HFF-Myc (cell line): Measurements from ENCODE around the gene ATG16L1.

Experiments
- DNase-seq: peaks from one replicate; pipeline ENCODE4 v3.0.0-alpha.2; 2011; ENCODE audit warnings: low read depth; ENCODE audit errors: extremely low read depth
- H3K4me3 ChIP-seq: replicated peaks from 2 replicates; pipeline ENCODE4 v1.5.1; 2011; ENCODE audit warnings: low read depth, mild to moderate bottlenecking, control low read depth, low read length
- TF ChIP-seq, protein P1 (sequence below): IDR thresholded peaks from 2 replicates; pipeline ENCODE4 v1.5.1; 2012; ENCODE audit warnings: mild to moderate bottlenecking, low read depth, low read length, control low read depth; ENCODE audit errors: missing control alignments

Gene ATG16L1

DNA sequence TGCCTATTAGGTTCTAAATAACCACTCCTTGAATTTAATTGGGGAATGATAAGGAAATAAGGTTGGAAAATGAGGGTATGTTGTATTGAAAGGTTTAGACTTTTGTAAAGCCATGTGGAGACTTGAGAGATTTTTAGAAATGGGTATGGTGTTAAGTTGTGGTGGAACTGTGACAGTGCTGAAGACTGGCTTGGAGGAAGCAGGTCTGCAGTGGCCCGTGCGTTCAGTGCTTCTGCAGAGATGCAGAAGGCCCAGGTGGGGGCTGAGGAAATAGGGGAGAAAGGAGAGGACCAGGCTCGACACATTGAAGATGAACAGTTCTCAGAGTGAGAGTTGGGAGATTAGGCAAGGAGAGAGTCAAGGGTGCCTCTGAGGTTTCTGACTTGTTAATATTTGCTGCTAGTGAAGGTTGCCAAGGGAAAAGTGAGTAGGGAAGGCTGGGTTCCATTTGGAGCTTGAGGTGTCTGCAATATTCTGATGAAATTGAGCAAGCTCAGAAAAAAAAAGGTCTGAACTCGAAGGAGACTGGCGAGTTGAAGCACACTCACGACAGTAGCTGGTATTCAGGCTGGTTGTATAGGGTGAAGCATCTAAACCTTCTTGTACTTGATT, 30.6 kb downstream of the ATG16L1 start:
- no peak overlapping the region for H3K4me3 ChIP-seq
- TF ChIP-seq, protein P1, sequence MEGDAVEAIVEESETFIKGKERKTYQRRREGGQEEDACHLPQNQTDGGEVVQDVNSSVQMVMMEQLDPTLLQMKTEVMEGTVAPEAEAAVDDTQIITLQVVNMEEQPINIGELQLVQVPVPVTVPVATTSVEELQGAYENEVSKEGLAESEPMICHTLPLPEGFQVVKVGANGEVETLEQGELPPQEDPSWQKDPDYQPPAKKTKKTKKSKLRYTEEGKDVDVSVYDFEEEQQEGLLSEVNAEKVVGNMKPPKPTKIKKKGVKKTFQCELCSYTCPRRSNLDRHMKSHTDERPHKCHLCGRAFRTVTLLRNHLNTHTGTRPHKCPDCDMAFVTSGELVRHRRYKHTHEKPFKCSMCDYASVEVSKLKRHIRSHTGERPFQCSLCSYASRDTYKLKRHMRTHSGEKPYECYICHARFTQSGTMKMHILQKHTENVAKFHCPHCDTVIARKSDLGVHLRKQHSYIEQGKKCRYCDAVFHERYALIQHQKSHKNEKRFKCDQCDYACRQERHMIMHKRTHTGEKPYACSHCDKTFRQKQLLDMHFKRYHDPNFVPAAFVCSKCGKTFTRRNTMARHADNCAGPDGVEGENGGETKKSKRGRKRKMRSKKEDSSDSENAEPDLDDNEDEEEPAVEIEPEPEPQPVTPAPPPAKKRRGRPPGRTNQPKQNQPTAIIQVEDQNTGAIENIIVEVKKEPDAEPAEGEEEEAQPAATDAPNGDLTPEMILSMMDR: no peak
- no peak for DNase-seq

DNA sequence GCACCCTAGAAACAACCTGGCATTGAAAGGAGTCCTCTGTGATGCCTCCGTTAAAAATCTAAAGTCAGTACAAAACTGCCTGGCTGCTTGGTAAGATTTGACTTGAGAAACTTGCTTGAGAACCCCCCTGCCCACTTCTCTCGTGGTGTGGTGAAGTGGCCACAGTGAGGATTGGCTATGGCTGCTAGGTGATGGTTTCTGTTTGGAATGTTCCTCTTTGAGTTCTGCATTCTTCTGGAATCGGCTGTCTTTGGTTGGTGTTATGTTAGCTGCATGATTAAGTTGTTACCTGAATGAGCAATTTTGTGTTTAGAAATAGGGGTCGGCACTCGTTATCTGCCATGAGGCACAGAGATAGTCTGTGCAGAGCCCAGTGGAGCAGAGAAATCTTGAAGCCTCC, 34.4 kb downstream of the ATG16L1 start:
- TF ChIP-seq, protein P1: no peak
- no peak overlapping the region for H3K4me3 ChIP-seq
- no peak for DNase-seq

DNA sequence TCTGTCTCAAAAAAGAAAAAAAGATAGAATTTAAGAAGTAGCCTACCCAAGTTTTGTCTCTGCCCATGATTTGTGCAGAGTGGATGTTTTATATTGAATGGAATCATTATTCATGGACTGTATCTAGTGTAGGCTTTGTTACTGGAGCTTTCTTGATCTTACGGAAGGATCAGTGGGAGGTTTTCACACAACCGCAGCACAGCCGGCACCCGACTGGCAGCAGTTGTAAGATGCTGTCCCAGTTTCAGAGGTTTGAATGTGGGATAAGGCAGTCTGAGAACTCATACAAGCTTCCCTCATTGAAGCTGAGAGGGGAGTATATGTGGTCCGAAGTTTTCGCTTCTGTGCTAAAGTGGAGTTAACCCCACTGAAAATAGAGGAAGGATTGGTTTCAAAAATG, 36.4 kb downstream of the ATG16L1 start:
- no peak for DNase-seq
- TF ChIP-seq, protein P1: no peak
- H3K4me3 ChIP-seq: no peak overlapping the region

DNA sequence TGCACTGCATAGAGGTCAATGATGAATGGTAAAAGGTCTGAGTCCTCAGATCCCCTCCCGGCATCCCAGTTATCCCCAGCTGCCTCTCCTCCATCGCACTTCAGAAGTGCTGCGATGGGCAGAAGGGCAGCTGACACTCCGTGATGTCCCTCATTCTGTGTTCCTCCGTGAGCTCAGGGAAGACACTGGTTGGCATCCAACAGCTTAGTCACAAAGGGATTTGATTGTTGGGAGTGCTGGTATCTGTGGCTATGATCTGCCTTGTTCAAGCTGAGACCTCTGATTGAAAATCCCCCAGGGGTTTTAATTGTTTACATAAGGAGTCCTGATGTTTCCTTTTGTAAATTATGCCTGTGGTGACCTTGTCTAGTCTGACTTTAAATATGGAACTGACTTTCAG, 37.2 kb downstream of the ATG16L1 start:
- H3K4me3 ChIP-seq: no peak overlapping the region
- TF ChIP-seq, protein P1: no peak
- no peak for DNase-seq

DNA sequence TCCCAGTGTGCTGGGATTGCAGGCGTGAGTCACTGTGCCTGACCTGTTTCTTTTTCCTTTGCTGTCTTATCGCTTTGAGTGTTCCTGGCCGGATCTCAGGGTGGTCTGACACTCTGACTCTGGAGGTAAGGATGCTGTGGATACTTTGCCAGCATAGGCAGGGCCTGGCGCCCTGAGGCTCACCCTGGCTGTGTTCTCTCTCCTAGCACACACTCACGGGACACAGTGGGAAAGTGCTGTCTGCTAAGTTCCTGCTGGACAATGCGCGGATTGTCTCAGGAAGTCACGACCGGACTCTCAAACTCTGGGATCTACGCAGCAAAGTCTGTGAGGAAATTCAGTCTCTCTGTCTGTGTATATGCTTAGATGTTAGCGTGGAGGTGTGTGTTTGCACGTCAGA, 38.2 kb downstream of the ATG16L1 start:
- TF ChIP-seq, protein P1: no peak
- no peak for DNase-seq
- no peak overlapping the region for H3K4me3 ChIP-seq

DNA sequence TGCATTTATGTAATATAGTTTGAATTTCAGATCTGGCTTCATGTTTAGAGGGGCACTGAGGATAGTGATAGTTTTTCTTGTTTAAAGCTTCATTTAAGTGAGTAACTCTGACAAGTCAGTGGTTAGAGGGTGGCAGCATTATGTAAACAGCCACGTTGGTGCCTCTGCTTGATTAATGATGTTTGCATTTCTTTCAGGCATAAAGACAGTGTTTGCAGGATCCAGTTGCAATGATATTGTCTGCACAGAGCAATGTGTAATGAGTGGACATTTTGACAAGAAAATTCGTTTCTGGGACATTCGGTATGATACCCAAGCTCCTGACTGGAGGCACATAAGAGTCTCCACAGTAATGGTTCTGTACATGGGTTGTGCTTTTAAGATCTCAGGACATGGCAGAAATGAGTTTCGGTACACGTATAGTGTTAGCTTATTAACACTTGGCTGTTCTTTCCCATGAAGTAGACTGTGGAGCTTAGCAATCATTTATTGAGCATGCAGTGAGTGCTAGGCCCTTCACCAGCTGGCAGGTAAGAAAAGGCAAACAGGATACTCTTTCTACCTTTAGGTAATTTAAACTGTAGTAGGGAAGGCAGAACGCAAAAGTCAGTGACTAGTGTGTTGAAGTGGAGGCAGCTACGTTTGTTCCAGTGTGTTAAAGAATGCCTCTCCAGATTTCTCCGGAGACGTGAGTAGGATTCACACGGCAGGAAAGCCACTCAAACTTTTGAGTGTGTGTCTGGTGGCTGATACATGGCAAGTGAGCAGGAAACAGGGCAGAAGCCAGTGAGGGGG, 38.8 kb downstream of the ATG16L1 start:
- no peak for DNase-seq
- TF ChIP-seq, protein P1: no peak

More for the DNA sequence above, 38.8 kb downstream of the ATG16L1 start:
- H3K4me3 ChIP-seq: no peak overlapping the region
